ENCODE results near the gene ZFPL1.

- TF ChIP-seq CTCF (IDR thresholded peaks at IDR 0.05) = no peak
- TF ChIP-seq POLR2AphosphoS5 (IDR thresholded peaks at IDR 0.05) = no peak
- no peak for TF ChIP-seq POLR2A (IDR thresholded peaks at IDR 0.05)
These were observed 27.0 kb upstream of the ZFPL1 start for GRCh38 chr11:65056999-65057398.
